Adrenal gland (tissue), 12 donors: ENCODE data around the gene DACT3. TPM values are rescaled to one million over a fixed set of nuclear protein-coding genes. Genes with fewer than 3 reads are reported as not detected.
A peak's percentile ranks its signal among the peaks of the same experiment; 100 is the strongest.

Source experiments
- DNase-seq, 7 donors: peaks; one replicate each; pipeline ENCODE4 v3.0.0-alpha.2; 2019 to 2020
- H3K27ac ChIP-seq, 5 donors: fragments of 200-600 bp; sonication (generic) in 4 of 5; 1 replicate in 3 of 5; 2 replicates in 2 of 5; pipeline versions ENCODE4 v1.5.1 to v1.8.0; 2016 to 2020; ENCODE audit warnings: mild to moderate bottlenecking in 1 of 5
- H3K27me3 ChIP-seq: fragments of 200-600 bp; 2 replicates; pipeline ENCODE4 v1.8.0; 2021
- H3K36me3 ChIP-seq, 2 donors: fragments of 200-600 bp; replicated peaks in 1 of 2; 1 replicate in 1 of 2; 2 replicates in 1 of 2; pipeline versions ENCODE4 v1.5.1 to v1.8.0; 2018 to 2022
- H3K4me1 ChIP-seq, 2 donors: fragments of 200-600 bp; replicated peaks in 1 of 2; 1 replicate in 1 of 2; 2 replicates in 1 of 2; pipeline versions ENCODE4 v1.5.1 to v1.8.0; 2018 to 2021
- H3K4me3 ChIP-seq, 4 donors: fragments of 200-600 bp; sonication (generic) in 3 of 4; one replicate each; pipeline ENCODE4 v1.5.1; 2016 to 2018
- H3K9me3 ChIP-seq, 3 donors: fragments of 200-600 bp; sonication (generic) in 1 of 3; replicated peaks in 1 of 3; 1 replicate in 2 of 3; 2 replicates in 1 of 3; pipeline versions ENCODE4 v1.5.1 to v1.8.0; 2016 to 2021
- CTCF ChIP-seq, 6 experiments: fragments of 450-650 bp in 4 of 6; fragments of 200-600 bp in 2 of 6; sonication (generic) in 1 of 6; IDR thresholded peaks; 1 replicate in 5 of 6; 2 replicates in 1 of 6; pipeline versions ENCODE4 v1.5.1 to v1.8.0; 2016 to 2021; ENCODE audit warnings: antibody characterized with exemption in 6 of 6, mild to moderate bottlenecking in 2 of 6, moderate library complexity in 1 of 6
- POLR2A ChIP-seq, 2 donors: fragments of 450-650 bp; IDR thresholded peaks; one replicate each; pipeline ENCODE4 v1.6.1; 2017; ENCODE audit warnings: antibody characterized with exemption in 2 of 2, mild to moderate bottlenecking in 2 of 2, moderate library complexity in 1 of 2
- WGBS, 4 donors: extraction: QIAGEN DNeasy Blood & Tissue Kit in 2 of 4; methylation state at CpG; one replicate each; pipeline versions ENCODE4 v1.1.5 to v1.1.7; 2013 to 2017; 5-methylcytosine and 5-hydroxymethylcytosine counted together
- intact Hi-C, 2 donors: fragments of 100-400 bp; cut with DNase I; formaldehyde crosslinking; loops; one replicate each; pipeline versions ENCODE4 v1.14.1 to v1.15.0; 2022 to 2023
- polyA plus RNA-seq, 3 donors: library from polyadenylated mRNA; stranded (reverse); fragments of 200-250 nt in 2 of 3; fragments of 350-450 nt in 1 of 3; fragmentation: Illumina TruSeq in 1 of 3; extraction: RNeasy Lipid Tissue Mini Kit (QIAGEN cat#74804) in 1 of 3; gene quantifications; one replicate each; pipeline ENCODE4 v1.2.3, GENCODE V29; 2013 to 2014
- total RNA-seq, 9 donors: library from RNA; depleted of rRNA in 4 of 9; stranded (reverse); fragments of >200 nt in 4 of 9; fragments of 120-200 nt in 1 of 9; fragmentation: NEBNext Ultra II Directional in 1 of 9; extraction: Animal tissue kit (Norgen Biotek cat#: 25700) in 1 of 9; gene quantifications; one replicate each; pipeline versions ENCODE4 v1.1.0 to v1.2.4, GENCODE V29; 2013 to 2023
- donor health status: healthy with polysubstance abuse.
- donor health status: Bipolar disorder and iron deficiency.
- donor health status: DM: yes; HTN: yes; CAD: no.
- donor health status: DM: no; HTN: no; CAD: no.
- donor health status: DM: no; HTN: no; CAD: no.
- donor health status: DM: yes; HTN: yes; CAD: no.

Gene DACT3
- total and polyA plus RNA-seq, 12 donors = 1.7 to 9.8 (median 3.7) TPM

GRCh38 chr19:46678110-46678732, 17.2 kb upstream of the DACT3 start:
- intact Hi-C loops = no loop called here
- no peak for DNase-seq
- 71 to 86% (median 85%) methylated on average over 7 to 26 of the region's 26 CpGs for WGBS, 4 donors
- Histone ChIP-seq H3K9me3 (no peaks in the 10 kb centered on the region), H3K27me3 (no peaks in the 10 kb centered on the region), H3K4me3 (no peak overlapping the region), H3K36me3 (peaks cover 0 to 85% of the 10 kb centered on the region in 2 donors), H3K27ac (no peak overlapping the region), H3K4me1 (no peaks in the 10 kb centered on the region)
- TF ChIP-seq POLR2A (IDR thresholded peaks at IDR 0.05) (no peak), CTCF (IDR thresholded peaks at IDR 0.05) (no peak)

DNA sequence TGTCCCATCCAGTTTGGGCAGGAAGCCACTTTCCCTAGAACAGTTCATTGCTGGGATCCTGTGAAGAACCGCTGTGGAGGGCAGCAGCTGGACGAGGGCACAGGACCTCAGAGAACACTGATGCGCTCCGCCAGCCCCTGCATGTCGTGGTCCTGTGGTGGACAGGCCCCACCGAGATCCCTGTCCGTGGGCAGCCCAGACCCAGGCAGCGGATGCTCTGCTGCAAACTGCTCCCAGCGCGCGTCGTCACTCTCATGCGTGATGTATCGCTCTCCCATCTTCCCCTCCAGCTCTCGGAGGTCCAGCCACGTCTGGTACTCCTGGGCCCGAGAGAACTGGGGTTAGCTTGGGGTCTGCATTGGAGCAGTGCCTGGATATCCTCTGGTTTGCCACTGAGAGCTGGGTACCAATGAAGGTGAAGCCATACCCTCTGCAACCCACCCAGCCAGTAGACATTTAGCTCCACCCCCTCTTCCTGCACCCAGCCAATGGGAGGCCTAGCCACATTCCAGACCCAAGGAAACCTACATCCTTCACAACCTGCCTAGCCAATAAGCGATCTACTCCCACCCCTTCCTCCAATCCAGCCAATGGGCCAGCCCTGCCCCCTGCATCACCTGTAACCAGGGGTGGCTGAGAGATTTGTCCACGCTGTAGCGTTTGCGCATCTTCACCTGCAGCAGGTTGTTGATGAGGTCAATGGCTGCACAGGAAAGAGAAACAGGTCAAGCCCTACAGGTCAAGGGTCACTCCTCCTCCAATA, 13.6 kb upstream of the DACT3 start:
- no peaks in the 10 kb centered on the region for H3K9me3 ChIP-seq
- WGBS, 4 donors = 93 to 95% (median 95%) methylated on average over 19 to 21 of the region's 21 CpGs
- peak in 2 of 7 donors; percentile 16 to 29 for DNase-seq
- intact Hi-C loops = no loop called here
- peaks cover 0 to 58% of the 10 kb centered on the region in 2 donors for H3K36me3 ChIP-seq
- H3K27ac ChIP-seq = no peak overlapping the region
- no peak overlapping the region for H3K4me3 ChIP-seq
- no peaks in the 10 kb centered on the region for H3K27me3 ChIP-seq
- no peaks in the 10 kb centered on the region for H3K4me1 ChIP-seq
- no peak for TF ChIP-seq POLR2A (IDR thresholded peaks at IDR 0.05)
- no peak for TF ChIP-seq CTCF (IDR thresholded peaks at IDR 0.05)

DNA sequence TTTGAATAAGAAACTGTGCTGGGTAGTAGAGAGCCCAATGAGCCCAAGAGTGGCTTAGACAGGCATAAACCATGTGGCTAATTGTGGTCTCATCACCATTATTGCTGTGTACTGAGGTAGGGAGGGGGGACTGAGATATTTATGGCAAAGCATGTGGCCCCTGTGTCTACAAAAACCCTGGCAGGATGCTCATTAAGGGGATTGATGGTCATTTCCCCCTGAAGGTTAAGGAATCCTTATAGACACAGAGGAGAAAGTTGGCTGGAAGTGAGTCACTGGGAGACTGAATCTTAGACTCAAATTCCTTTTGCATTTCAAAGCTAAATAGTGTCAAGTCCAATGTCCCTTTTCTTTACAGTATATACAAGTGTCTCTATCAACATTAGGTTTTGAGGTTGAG, 9.8 kb upstream of the DACT3 start:
- Histone ChIP-seq H3K36me3 (peaks cover 0 to 27% of the 10 kb centered on the region in 2 donors), H3K9me3 (no peaks in the 10 kb centered on the region), H3K27me3 (no peaks in the 10 kb centered on the region), H3K4me3 (no peak overlapping the region), H3K4me1 (no peaks in the 10 kb centered on the region), H3K27ac (no peak overlapping the region)
- DNase-seq = no peak
- intact Hi-C loops = no loop called here
- TF ChIP-seq CTCF (IDR thresholded peaks at IDR 0.05) (no peak), POLR2A (IDR thresholded peaks at IDR 0.05) (no peak)

- intact Hi-C loops = loop anchor here in 1 of 2 donors (10.0 kb wide), 1 partner anchor 134 kb away; no protein-coding TSS in a partner anchor
- Histone ChIP-seq H3K27ac (no peak overlapping the region), H3K4me3 (no peak overlapping the region), H3K4me1 (no peaks in the 10 kb centered on the region), H3K9me3 (no peaks in the 10 kb centered on the region), H3K27me3 (no peaks in the 10 kb centered on the region), H3K36me3 (peaks cover 0 to 9% of the 10 kb centered on the region in 2 donors)
- TF ChIP-seq POLR2A (IDR thresholded peaks at IDR 0.05) = no peak
- no peak for TF ChIP-seq CTCF (IDR thresholded peaks at IDR 0.05)
- DNase-seq = no peak
- WGBS, 4 donors = 89 to 93% (median 91%) methylated on average over 3 of the region's 3 CpGs
Observed at GRCh38 chr19:46668662-46669061, 7.7 kb upstream of the DACT3 start.
